ENCODE results near the gene SYT3. TPM values are rescaled to one million over a fixed set of nuclear protein-coding genes. Genes with fewer than 3 reads are reported as not detected.
"Not testable (repeated sequence)": the region's sequence is repeated elsewhere in the genome, so short reads cannot be mapped to it uniquely, and the experiment has no call there.

Gene SYT3
- total and polyA plus RNA-seq, 5 experiments from 2014 or later = 0.51 to 2.7 (median 1.7) TPM

DNA sequence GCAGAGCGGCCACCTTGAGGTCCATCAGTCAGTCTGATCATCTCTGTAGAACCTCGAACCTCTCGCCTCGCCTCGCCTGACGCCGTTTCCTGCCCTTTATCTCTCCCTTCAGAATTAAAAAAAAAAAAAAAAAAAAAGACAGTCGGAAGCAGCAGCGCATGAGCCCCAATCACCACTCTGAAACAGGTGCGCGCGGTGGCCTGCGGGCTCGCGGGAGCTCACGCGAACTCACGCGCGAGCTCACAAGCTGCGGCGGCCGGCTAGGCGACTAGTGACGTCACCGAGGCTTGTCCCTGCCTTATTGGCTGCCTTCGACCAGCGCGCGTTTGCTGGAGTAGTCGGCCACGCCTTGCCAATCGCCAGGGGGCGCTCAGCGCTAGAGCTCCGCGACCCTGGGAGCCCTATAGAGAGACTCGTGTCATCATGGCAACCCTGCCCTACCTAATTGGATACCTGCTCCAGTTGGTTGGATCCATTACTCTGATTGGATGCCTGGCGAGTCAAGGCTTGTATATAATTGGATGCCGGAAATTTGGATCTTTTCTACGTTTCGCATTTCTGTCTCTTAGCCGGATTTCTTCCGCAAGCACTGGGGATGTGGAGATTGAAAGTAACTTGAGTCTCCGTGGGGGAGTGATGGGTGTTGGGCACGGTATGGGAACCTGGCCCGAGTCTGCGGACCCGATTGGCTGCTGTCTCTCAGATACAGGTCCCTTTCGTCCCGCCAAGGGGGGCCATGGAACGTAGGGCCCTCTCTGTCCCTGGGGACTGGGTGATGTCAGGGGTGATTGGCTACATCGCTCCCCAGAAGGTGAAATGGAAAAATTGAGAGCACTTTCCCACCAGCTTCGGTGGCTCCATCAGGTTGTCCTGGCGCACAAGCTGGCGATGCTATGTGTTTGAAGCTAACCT lies 31.6 kb downstream of the SYT3 start:
- Mint-ChIP-seq H3K27ac (peak overlapping the region in 4 of 10 donors; percentile 16 to 87 (median 56)), H3K27me3 (peaks cover 9 to 46% (median 31%) of the 10 kb centered on the region in 5 donors), H3K4me1 (peaks cover 10 to 21% (median 13%) of the 10 kb centered on the region in 4 donors), H3K36me3 (peaks cover 0 to 7% (median 4%) of the 10 kb centered on the region in 3 donors), H3K9me3 (peaks cover 0 to 15% (median 4%) of the 10 kb centered on the region in 9 donors), H3K4me3 (peak overlapping the region in 9 of 10 donors; percentile 37 to 77 (median 66))
- POLR2A ChIA-PET = interaction anchor here (0.6 kb wide), 3 partner anchors 16 to 277 kb away, joined by 3 to 6 read pairs (median 4); no protein-coding TSS in a partner anchor
- DNase-seq (peak; percentile 46 to 88 (median 78)), ATAC-seq (peak; percentile 91 to 94)

DNA sequence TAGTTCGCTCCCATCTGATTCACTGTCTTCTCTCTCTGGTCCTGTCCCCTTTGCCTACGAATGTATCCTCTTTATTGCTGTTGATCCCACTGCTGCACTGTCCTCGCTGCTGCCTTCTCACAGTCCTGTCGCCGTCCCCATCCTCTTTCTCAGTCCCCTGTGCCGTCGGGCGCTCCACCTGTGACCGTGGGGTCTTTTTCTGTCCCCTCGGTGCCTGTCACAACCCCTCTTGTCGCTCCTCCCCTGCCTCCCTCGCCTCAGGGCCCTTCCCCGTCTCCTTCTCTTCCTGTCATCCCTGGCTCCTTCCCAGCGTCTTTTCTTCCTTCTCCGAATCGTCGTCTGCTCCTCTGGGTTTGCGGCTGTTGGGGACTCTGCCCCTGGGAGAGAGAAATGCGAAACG lies 32.3 kb downstream of the SYT3 start:
- peak overlapping the region in 8 of 10 donors; percentile 16 to 77 (median 52) for H3K4me3 Mint-ChIP-seq
- H3K27me3 Mint-ChIP-seq = peaks cover 14 to 48% (median 38%) of the 10 kb centered on the region in 5 donors
- POLR2A ChIA-PET = no interaction called here
- H3K9me3 Mint-ChIP-seq = peaks cover 0 to 15% (median 4%) of the 10 kb centered on the region in 9 donors
- H3K27ac Mint-ChIP-seq = peak overlapping the region in 3 of 10 donors; percentile 16 to 93 (median 87)
- H3K36me3 Mint-ChIP-seq = peaks cover 0 to 7% (median 4%) of the 10 kb centered on the region in 3 donors
- ATAC-seq (no peak), DNase-seq (no peak)
- peaks cover 10 to 21% (median 13%) of the 10 kb centered on the region in 4 donors for H3K4me1 Mint-ChIP-seq

DNA sequence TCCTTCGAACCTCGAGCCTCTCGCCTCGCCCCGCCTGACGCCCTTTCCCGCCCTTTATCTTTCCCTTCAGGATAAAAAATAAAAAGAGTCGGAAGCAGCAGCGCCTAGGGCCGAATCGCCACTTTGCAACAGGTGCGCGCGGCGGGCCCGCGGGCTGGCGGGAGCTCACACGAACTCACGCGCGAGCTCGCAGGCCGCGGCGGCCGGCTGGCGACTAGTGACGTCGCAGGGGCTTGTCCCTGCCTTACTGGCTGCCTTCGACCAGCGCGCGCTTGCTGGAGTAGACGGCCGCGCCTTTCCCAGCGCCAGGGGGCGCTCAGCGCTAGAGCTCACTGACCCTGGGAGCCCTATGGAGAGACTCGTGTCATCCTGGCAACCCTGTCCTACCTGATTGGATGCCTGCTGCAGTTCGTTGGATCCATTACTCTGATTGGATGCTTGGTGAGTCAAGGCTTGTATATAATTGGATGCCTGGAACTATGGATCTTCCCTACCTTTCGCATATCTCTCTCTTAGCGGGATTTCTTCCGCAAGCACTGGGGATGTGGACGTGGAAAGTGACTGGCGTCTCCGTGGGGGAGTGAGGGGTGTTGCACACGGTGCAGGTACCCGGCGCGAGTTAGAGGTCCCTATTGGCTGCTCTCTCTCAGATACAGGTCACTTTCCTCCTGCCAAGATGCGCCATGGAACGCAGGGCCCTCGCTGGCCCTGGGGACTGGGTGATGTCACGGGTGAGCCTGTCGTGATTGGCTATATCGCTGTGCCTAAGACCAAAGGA lies 33.4 kb downstream of the SYT3 start:
- POLR2A ChIA-PET, H3K36me3 Mint-ChIP-seq, H3K27ac Mint-ChIP-seq, ATAC-seq: not testable (repeated sequence)
- H3K4me3 Mint-ChIP-seq = peak overlapping the region in 2 of 10 donors; percentile 1 to 56
- H3K4me1 Mint-ChIP-seq = peaks cover 10 to 21% (median 13%) of the 10 kb centered on the region in 4 donors
- peaks cover 0 to 15% (median 4%) of the 10 kb centered on the region in 9 donors for H3K9me3 Mint-ChIP-seq
- peak in 1 of 10 donors; percentile 1 for DNase-seq
- peaks cover 22 to 57% (median 49%) of the 10 kb centered on the region in 5 donors for H3K27me3 Mint-ChIP-seq

DNA sequence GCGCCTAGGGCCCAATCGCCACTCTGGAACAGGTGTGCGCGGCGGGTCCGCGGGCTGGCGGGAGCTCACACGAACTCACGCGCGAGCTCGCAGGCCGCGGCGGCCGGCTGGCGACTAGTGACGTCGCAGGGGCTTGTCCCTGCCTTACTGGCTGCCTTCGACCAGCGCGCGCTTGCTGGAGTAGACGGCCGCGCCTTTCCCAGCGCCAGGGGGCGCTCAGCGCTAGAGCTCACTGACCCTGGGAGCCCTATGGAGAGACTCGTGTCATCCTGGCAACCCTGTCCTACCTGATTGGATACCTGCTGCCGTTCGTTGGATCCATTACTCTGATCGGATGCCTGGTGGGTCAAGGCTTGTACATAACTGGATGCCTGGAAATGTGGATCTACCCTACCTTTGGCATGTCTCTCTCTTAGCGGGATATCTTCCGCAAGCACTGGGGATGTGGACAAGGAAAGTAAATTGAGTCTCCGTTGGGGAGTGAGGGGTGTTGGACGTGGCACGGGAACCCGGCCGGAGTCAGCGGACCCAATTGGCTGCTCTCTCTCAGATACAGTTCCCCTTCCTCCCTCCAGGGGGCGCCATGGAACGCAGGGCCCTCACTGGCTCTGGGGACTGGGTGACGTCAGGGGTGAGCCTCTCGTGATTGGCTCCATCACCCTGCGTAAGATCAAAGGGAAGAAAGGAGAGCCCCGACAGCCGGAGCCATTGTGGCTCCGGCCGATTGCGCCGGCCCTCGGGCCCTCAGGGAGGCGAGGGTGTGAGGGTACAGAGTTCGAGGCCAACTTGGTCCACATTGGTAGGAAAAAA lies 35.2 kb downstream of the SYT3 start:
- H3K27ac Mint-ChIP-seq, H3K4me3 Mint-ChIP-seq, POLR2A ChIA-PET, H3K36me3 Mint-ChIP-seq, ATAC-seq: not testable (repeated sequence)
- Mint-ChIP-seq H3K4me1 (peaks cover 10 to 21% (median 13%) of the 10 kb centered on the region in 4 donors), H3K27me3 (peaks cover 24 to 59% (median 50%) of the 10 kb centered on the region in 5 donors), H3K9me3 (peaks cover 0 to 15% (median 4%) of the 10 kb centered on the region in 9 donors)
- DNase-seq = peak in 1 of 10 donors; percentile 2

DNA sequence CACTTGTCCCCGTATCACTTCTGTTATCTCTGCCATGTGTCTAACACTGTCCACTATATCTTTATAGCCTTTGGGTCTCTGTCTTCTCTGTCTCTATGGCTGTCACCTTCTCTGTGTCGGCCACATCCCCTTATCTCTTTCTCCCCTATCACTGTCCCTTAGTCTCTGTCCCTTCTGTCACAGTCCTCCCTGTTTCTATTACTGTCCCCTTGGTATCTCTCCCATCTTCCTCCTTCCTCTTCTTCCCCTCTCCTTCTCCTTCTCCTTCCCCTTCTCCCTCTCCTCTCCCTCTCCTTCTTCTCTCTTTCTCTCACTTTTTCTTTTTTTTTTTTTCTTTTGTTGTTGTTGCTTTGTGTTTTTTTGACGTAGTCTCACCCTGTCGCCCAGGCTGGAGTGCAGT lies 36.7 kb downstream of the SYT3 start:
- peaks cover 0 to 8% (median 0%) of the 10 kb centered on the region in 9 donors for H3K9me3 Mint-ChIP-seq
- no peak overlapping the region for H3K27ac Mint-ChIP-seq
- ATAC-seq (no peak), DNase-seq (no peak)
- POLR2A ChIA-PET = no interaction called here
- no peak overlapping the region for H3K4me3 Mint-ChIP-seq
- peaks cover 0 to 2% (median 0%) of the 10 kb centered on the region in 3 donors for H3K36me3 Mint-ChIP-seq
- peaks cover 24 to 57% (median 48%) of the 10 kb centered on the region in 5 donors for H3K27me3 Mint-ChIP-seq
- H3K4me1 Mint-ChIP-seq = peaks cover 4 to 14% (median 7%) of the 10 kb centered on the region in 4 donors

DNA sequence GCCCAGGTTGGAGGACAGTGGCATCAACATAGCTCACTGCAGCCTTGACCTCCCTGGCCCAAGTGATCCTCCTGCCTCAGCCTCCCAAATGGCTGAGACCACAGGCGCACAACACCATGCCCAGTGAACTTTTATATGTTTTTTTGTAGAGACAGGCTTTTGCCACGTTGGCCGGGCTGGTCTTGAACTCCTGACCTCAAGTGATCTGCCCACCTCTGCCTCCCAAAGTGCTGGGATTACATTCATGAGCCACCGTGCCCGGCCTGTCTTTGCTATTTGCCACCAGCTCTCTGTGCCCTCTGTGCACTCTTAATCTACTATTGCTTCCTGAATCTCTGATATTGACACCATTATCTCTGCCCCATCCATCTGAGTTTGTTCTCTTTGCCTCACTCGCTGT lies 37.2 kb downstream of the SYT3 start:
- peaks cover 0 to 4% (median 0%) of the 10 kb centered on the region in 9 donors for H3K9me3 Mint-ChIP-seq
- no peak for DNase-seq
- H3K4me3 Mint-ChIP-seq = no peak overlapping the region
- H3K4me1 Mint-ChIP-seq = peaks cover 4 to 10% (median 5%) of the 10 kb centered on the region in 4 donors
- POLR2A ChIA-PET = no interaction called here
- ATAC-seq = no peak
- H3K27ac Mint-ChIP-seq = no peak overlapping the region
- H3K27me3 Mint-ChIP-seq = peaks cover 26 to 59% (median 45%) of the 10 kb centered on the region in 5 donors
- no peaks in the 10 kb centered on the region for H3K36me3 Mint-ChIP-seq

DNA sequence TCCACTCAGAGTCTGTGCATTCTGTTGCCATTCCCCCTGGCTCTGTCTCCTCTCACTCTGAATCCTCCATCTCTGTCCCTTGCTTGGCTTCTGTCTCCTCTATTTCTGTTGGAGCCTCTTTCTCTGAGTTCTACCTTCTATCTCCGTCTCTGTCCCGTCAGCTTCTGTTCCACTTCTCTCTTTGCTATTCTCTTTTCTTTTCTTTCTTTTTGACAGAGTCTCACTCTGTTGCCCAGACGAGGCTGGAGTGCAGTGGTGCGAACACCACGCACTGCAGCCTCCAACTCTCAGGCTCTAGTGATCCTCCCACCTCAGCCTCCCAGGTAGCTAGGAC lies 37.6 kb downstream of the SYT3 start:
- H3K27me3 Mint-ChIP-seq = peaks cover 24 to 56% (median 41%) of the 10 kb centered on the region in 5 donors
- H3K4me3 Mint-ChIP-seq = no peak overlapping the region
- no peak for ATAC-seq
- DNase-seq = no peak
- H3K4me1 Mint-ChIP-seq = peaks cover under 1 to 6% (median 1%) of the 10 kb centered on the region in 4 donors
- POLR2A ChIA-PET = no interaction called here
- H3K36me3 Mint-ChIP-seq = no peaks in the 10 kb centered on the region
- H3K27ac Mint-ChIP-seq = no peak overlapping the region
- peaks cover 0 to under 1% (median 0%) of the 10 kb centered on the region in 9 donors for H3K9me3 Mint-ChIP-seq

DNA sequence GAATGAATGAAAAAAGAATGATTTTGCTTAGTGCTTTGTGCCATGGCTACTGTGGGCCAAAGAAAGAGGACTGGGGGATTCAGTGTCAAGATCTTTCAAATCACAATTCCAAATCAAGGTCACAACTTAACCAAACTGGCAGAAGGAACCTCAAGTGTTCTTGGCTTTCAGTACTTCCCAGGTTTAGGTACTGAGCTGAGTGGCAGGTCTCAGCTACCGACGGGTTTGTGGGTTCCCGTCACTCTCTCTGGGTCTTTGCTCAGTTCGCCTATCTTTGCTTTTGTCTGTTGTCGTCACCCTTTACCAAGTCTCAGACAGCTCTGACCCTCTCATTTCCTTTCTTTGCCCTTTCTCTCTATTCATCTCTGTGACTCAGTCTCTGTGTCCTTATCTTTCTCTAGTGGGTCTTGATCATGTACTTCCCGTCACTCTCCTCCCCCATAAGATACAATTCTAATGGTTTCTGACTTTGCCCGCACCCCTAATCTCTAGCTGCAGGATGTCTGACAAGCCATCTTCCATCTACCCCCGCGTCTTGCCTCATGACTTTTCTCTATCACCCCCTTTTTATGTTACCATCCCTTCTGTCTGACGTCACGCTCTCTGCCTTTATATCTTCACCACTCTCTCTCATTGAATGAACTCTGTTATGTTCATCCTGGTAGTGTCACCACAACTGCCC lies 38.1 kb downstream of the SYT3 start:
- Mint-ChIP-seq H3K4me1 (peaks cover 0 to 6% (median under 1%) of the 10 kb centered on the region in 4 donors), H3K27ac (no peak overlapping the region), H3K4me3 (no peak overlapping the region), H3K27me3 (peaks cover 24 to 52% (median 39%) of the 10 kb centered on the region in 5 donors), H3K9me3 (no peaks in the 10 kb centered on the region), H3K36me3 (no peaks in the 10 kb centered on the region)
- POLR2A ChIA-PET = no interaction called here
- DNase-seq (no peak), ATAC-seq (no peak)

DNA sequence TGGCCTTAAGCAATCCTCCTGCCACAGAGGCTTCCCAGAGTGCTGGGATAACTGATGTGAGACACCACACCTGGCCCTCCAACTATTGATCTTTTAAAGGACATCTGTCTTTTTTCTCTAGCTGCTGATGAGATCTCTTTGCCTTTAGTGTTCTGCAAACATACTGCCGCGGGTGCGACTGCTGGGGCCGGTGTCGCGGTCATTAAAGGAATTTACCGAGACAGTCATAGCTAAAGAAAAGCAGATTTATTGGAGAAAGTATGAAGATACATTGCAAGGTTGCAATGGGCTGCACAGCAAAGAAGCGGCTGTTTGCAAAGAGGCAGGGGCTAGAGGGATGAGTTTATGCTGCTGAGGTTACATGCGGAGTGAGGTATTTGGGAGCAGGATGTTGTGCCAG lies 40.3 kb downstream of the SYT3 start:
- POLR2A ChIA-PET = no interaction called here
- no peak for ATAC-seq
- H3K4me3 Mint-ChIP-seq = no peak overlapping the region
- no peak for DNase-seq
- H3K9me3 Mint-ChIP-seq = no peaks in the 10 kb centered on the region
- no peaks in the 10 kb centered on the region for H3K4me1 Mint-ChIP-seq
- no peak overlapping the region for H3K27ac Mint-ChIP-seq
- H3K36me3 Mint-ChIP-seq = no peaks in the 10 kb centered on the region
- peaks cover 24 to 52% (median 38%) of the 10 kb centered on the region in 5 donors for H3K27me3 Mint-ChIP-seq

DNA sequence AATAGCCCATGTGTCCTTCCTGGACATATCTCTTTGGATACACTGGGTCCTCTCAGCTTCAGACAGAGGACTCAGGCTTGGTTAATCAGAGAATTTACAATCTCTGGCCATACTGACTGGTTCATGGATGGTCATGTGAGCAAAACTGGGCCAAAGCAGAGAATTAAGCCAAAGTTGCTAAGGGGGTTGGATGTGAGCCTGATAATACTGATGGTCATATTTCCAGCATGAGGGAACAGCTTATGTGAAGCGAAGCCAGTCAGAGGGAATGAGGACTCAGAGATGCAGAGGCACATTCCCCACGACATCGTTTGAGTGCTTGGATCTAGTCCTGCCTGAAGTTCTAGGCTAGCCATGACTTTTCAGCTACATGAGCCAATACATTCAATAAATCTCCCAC lies 49.5 kb downstream of the SYT3 start:
- H3K27ac Mint-ChIP-seq = no peak overlapping the region

DNA sequence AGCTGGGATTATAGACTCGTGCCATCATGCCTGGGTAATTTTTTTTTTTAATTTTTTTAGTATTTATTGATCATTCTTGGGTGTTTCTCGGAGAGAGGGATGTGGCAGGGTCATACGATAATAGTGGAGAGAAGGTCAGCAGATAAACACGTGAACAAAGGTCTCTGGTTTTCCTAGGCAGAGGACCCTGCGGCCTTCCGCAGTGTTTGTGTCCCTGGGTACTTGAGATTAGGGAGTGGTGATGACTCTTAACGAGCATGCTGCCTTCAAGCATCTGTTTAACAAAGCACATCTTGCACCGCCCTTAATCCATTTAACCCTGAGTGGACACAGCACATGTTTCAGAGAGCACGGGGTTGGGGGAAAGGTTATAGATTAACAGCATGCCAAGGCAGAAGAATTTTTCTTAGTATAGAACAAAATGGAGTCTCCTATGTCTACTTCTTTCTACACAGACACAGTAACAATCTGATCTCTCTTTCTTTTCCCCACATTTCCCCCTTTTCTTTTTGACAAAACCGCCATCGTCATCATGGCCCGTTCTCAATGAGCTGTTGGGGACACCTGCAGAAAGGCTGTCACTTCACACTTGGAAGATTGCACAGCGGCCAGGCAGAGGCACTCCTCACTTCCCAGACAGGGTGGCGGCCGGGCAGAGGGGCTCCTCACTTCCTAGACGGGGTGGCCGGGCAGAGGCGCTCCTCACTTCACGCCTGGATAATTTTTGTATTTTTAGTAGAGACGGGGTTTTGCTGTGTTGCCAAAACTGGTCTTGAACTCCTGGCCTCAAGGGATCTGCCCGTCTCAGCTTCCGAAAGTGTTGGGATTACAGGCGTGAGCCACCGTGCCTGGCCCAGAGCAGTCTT lies 57.7 kb downstream of the SYT3 start:
- H3K9me3 Mint-ChIP-seq, H3K4me1 Mint-ChIP-seq, DNase-seq, POLR2A ChIA-PET, H3K36me3 Mint-ChIP-seq, H3K4me3 Mint-ChIP-seq, ATAC-seq, H3K27ac Mint-ChIP-seq: not testable (repeated sequence)
- peaks cover 10 to 63% (median 33%) of the 10 kb centered on the region in 5 donors for H3K27me3 Mint-ChIP-seq

More for the DNA sequence above, 49.5 kb downstream of the SYT3 start:
- ATAC-seq = no peak
- Mint-ChIP-seq H3K27me3 (peaks cover 2 to 55% (median 18%) of the 10 kb centered on the region in 5 donors), H3K9me3 (no peaks in the 10 kb centered on the region), H3K4me1 (no peaks in the 10 kb centered on the region), H3K4me3 (no peak overlapping the region), H3K36me3 (no peaks in the 10 kb centered on the region)
- DNase-seq = no peak
- POLR2A ChIA-PET = no interaction called here
